Measurements from ENCODE around the gene PDE9A.

PDE9A gene

DNA sequence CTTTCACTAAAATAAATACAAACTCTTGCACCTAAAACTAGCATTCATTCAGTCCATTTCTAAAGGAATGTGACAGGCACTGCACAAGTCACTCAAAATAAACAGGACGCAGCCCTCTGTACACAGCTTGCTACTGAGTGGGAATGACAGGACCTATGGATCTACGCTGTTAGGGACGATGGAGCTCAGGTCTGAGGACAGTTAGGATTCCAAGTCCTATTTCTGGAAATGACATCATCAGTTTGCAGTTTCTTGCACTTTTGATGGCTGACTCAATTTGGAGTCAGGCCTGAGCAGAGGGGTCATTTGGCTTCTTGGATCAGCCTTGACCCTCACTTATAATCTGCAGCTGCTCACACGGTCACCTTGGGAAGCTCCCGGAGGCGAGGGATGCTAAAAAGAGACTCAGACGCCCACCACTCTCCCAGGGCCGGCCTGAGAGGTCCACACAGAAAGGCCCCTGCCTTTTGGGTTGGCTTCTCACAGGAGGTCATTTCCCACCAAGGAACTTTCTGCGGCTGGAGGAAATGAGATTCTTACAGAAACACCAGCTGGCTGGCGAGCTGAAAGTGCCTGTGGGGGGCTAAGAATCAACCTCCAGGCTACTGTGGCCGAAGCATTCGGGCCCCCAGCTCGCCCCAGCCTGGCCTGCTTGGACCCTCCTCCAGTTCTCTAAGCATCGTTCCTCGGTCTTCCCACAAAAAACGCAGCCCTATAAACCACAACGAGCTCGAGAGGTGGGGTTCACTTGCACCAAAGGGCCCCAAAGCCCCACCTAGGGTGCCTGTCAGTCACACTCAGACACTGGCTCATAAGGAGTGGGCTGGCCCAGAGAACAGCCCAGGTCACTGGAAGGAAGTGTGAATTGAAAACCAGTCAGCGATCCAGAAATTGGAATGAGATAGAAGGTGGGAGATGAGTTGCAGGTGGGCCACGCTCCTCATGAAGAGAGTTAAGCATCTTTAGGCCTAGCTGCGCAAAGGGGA, 8.9 kb upstream of the PDE9A start:
- no peak for DNase-seq (ENCODE audit: low spot score)

DNA sequence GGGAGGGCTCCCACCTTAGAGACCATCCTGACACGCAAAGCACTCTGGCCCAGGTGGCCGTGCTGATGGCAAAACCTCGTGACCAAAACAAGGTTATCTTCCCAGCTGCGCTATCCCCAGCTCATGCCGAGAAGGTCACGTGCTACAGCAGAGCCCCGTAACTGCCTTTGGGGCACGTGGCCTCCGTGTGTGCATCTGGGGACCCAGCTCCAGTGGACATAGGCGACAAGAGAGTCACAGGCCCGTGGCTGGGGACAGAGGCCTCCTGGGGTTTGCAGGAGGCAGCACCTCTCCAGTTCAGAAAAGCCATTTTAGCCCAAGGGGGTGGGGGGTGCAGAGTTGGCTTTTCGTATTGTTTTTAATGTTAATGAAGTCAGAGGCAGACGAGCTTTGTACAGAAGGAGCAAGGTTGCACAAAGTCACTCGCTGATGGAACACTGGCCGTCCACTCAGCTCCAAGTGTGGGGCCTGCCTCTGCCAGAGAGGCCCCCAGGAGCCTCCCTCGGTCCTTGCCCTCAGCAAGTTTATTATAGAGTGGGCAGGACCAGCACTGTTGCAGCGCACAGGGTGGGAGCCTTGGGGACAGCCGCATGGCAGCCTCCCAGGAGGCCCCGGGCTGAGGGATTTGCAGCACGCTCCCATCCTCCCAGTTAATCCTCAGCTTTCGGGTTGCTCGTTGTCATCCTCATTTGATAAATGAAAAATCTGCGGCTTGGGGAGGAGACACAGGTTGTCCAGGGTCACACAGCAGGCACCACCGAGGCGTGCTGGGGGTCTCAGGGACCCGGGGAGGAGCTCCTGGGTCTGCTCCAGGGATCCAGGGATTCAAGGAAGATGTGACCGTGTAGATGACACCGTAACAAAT, 8.0 kb upstream of the PDE9A start:
- DNase-seq (ENCODE audit: low spot score): no peak

GRCh38 chr21:42646076-42646825, 7.2 kb upstream of the PDE9A start:
- DNase-seq (ENCODE audit: low spot score): no peak

DNA sequence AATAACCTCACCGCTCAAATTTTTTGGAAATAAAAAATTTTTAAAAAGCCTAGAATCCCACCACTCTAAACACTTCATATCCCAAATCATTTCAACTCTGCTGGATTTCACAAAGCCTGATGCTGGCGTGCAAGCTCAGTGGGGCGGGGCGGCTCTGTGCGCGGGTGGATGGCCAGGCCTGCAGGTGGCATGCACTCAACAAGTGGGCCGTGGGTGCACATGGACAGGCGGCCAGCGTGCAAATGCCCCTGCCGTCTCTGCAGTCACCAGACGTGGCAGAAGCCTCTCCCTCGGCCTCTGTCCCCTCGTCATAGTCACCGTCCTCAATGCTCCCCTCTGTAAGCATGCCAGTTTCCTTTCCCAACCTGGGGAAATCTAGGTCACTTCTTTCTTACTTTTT, 6.6 kb upstream of the PDE9A start:
- no peak for DNase-seq (ENCODE audit: low spot score)

GRCh38 chr21:42648606-42649005, 4.8 kb upstream of the PDE9A start:
- DNase-seq (ENCODE audit: low spot score): no peak

GRCh38 chr21:42649122-42650032, 4.0 kb upstream of the PDE9A start:
- DNase-seq (ENCODE audit: low spot score): no peak

DNA sequence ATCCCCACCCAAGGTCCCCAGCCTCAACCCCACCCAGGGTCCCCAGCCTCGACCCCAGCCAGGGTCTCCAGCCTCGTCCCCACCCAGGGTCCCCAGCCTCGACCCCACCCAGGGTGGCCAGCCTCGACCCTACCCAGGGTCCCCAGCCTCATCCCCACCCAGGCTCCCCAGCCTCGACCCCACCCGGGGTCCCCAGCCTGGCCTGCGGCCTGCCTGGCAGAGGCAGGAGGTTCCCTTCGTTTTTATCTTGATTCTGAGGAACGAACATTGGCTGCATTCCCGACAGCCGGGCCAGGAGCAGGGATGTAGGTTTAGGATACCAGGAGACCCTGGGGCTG, 3.4 kb upstream of the PDE9A start:
- no peak for DNase-seq (ENCODE audit: low spot score)

DNA sequence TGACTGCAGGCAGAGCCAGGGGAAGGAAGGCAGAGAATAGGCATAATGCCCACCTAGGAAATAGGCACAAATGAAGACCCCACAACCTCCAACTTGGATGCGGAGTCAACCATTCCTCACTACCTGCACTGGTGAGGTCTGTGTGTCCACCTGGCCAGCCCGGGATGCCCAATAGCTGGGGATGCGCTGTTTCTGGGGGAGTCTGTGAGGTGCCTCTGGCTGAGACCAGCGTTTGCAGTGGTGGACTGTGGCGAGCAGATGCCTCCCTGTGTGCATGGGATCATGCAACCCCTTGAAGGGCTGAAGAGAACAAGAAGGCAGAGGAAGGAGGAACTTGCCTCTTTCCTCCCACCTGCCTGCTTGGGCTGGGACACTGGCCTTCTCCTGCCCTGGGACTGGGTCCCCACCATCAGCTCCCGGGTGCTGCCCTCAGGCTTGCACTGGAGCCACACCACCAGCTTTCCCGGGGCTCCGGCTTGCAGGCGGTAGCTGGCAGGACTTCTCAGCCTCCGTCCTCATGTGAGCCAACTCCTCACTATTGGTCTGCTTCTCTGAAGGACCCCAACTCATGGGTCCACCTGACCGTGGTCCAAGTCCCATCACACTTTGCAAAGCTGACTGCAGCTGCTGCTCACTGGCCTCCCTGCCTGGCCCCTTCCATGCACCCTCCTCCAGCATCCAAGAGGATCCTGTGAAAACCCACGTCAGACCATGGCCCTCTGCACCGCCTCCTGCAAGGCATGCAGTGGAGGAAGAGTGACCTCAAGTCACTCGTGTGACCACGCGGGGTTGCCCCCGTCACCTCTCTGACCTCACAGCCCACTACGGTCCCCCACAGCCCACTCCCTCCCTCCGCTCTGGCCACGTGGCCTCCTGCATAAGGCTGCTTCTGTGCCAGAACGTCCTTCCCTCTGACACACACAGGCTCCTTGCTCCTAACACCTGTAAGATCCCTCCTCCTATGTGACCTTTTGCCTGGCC, 2.7 kb upstream of the PDE9A start:
- no peak for DNase-seq (ENCODE audit: low spot score)

DNA sequence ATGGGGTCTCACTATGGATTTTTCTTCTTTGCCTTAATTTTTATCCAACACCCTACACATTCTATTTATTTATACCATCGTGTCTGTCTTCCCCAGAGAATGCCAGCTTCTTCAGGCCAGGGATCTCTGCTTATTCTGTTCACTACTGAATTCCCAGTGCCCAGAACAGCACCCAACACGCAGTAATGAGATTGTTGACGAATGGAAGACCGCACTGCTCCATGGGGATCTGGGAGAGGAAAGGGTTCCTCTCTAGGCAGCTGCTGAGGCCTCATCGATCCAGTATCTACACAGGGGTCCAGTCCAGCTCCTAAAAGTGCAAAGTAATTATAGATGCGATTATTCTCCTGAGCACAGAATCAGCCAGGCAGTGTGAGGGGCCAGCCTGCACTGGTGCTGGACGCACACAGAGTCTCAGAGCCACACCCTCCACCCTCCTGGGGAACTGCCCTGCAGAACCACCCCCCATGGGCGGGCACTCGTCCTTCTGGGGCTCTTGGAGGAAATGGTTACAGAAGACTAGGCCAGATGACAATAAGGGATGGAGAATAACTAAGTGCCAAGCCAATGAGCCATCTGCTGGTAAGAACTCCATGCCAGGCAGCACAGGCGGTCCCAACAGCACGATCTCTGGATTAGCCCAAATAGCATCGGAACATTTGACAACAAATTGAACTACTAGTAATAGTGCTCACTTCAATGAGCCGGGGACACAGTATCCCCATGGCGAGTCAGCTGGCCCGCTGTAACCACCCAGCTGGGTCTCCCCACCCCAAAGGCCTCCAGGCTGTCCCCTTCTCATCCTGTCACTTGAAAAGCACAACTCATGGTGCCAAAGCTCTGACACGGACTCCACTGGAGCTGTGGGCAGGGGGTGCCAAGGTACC, 1.7 kb upstream of the PDE9A start:
- no peak for DNase-seq (ENCODE audit: low spot score)

GRCh38 chr21:42652527-42653230, 742 bp upstream of the PDE9A start:
- no peak for DNase-seq (ENCODE audit: low spot score)

- DNase-seq (ENCODE audit: low spot score): peak; percentile 74
Measured at GRCh38 chr21:42654179-42654912, 925 bp downstream of the PDE9A start.

- no peak for DNase-seq (ENCODE audit: low spot score)
Measured at GRCh38 chr21:42654913-42655795, 1.7 kb downstream of the PDE9A start.

DNA sequence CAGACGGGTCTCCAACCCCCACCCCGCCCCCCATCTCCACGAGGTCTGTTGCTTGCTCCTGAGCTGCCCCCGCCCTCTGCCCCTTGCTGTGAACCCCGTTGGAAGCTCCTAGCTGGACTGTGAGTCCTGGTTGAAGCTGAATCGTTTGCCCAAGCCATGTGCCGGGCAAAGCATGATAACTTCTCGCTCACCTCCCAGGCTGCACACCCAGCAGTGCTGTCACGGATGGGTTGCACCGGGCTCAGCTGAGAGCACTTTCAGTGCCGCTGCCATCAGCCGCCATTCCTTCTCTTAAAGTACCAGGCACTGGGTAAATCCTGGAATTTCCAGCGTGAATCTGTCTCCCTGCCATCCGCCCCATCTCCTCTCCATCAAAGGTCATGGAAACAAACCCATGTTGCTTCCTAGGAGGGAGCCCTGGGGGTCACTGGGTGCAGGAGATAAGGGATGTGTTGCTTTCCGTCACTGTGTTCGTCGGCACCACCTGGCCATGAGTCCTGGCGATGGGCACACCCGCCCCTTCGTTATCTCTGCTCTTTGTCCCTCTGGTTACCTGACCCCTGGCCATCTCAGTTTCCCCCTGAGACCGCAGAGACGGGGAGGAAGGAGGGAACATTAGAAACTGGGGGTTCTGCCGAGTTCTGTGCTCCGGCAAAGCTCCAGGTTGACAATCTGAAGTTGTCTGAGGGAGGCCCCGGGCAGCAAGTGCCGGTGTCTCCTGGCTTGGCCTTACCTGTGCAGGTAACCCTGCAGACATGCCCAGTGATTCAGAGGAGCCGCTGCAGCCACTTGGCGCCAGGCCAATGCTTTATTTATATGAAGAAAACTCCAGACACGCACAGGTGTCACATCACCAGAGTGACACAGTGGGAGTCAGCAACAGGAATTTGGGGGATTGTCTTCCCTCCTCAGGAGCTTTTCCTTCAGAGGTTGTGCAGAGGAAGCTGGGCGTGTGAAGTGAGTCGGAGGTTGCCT, 2.7 kb downstream of the PDE9A start:
- DNase-seq (ENCODE audit: low spot score): no peak

DNA sequence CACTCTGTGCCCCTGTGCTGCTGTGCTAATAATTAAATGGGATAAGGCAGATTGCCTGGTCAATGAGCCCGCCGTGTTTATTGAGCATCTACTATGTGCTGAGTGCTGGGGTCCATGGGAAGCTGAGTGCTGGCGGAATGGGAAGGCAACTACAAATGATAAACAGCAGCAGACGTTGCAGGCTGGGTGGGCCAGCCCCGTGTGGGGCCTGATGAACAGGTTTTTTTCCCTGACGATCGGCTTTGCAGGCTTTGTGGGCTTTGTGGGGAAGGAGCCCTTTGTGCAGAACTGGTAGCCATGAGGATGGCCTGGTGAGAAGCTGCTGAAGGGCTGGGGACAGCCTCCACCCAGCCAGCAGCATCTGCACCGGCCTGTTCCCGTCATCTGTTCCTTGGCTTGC, 3.5 kb downstream of the PDE9A start:
- no peak for DNase-seq (ENCODE audit: low spot score)

- DNase-seq (ENCODE audit: low spot score): no peak
Measured at GRCh38 chr21:42657676-42658319, 4.4 kb downstream of the PDE9A start.

Measured in germinal center (tissue), 1 donor.